ENCODE results near the gene TMEM115. TPM values are rescaled to one million over a fixed set of nuclear protein-coding genes. Genes with fewer than 3 reads are reported as not detected.

The TMEM115 gene
- total and polyA plus RNA-seq, 2 of the 13 experiments (the other 11 are each of a cell fraction or from before 2014, with no cell fraction given): 22.1 to 30.7 TPM

GRCh38 chr3:50358911-50359759 is at the start of gene TMEM115 (continued):
- no peak for TF ChIP-seq FUBP1 (CRISPR knock-in tag; IDR thresholded peaks at IDR 0.05; ENCODE audit: borderline replicate concordance)
- TF ChIP-seq MXD4 (CRISPR knock-in tag; IDR thresholded peaks at IDR 0.05): peak; percentile 79; the same call in 1 of the 2 replicates
- peak; percentile 85; the same call in 1 of the 2 replicates for TF ChIP-seq SAFB2 (CRISPR knock-in tag; IDR thresholded peaks at IDR 0.05; ENCODE audit: borderline replicate concordance, low read depth)
- no peak for TF ChIP-seq SNAPC4 (CRISPR knock-in tag; IDR thresholded peaks at IDR 0.05)
- no peak for TF ChIP-seq NONO (IDR thresholded peaks at IDR 0.05)
- peak; percentile 53; the same call in 1 of the 2 replicates for TF ChIP-seq NONO (CRISPR knock-in tag; conservative IDR thresholded peaks at IDR 0.05)
- no peak for TF ChIP-seq ZNF382 (CRISPR knock-in tag; IDR thresholded peaks at IDR 0.05; ENCODE audit: borderline replicate concordance)
- TF ChIP-seq YEATS4 (CRISPR knock-in tag; IDR thresholded peaks at IDR 0.05; ENCODE audit: borderline replicate concordance): peak; percentile 67; the same call in 1 of the 2 replicates
- peak; percentile 84 for TF ChIP-seq ERF (CRISPR knock-in tag; IDR thresholded peaks at IDR 0.05)
- no peak for TF ChIP-seq ZNF354B (CRISPR knock-in tag; IDR thresholded peaks at IDR 0.05)
- no peak for TF ChIP-seq SETDB1 (CRISPR knock-in tag; IDR thresholded peaks at IDR 0.05; ENCODE audit: borderline replicate concordance)
- TF ChIP-seq NR2C2 (CRISPR knock-in tag; IDR thresholded peaks at IDR 0.05; ENCODE audit: borderline replicate concordance): peak; percentile 94
- no peak; the same call in 1 of the 2 replicates for TF ChIP-seq ZNF33B (CRISPR knock-in tag; IDR thresholded peaks at IDR 0.05)
- peak; percentile 22; the same call in 1 of the 2 replicates for TF ChIP-seq PCBP1 (IDR thresholded peaks at IDR 0.05; ENCODE audit: borderline replicate concordance, low read depth, low read length)
- no peak for TF ChIP-seq SNAI1 (CRISPR knock-in tag; IDR thresholded peaks at IDR 0.05; ENCODE audit: borderline replicate concordance)
- peak; percentile 99 for TF ChIP-seq ZNF143 (CRISPR knock-in tag; IDR thresholded peaks at IDR 0.05)
- TF ChIP-seq IKZF4 (CRISPR knock-in tag; IDR thresholded peaks at IDR 0.05; ENCODE audit: borderline replicate concordance, low read depth, not compliant biosample characterization): peak; percentile 95
- peak; percentile 64; the same call in 1 of the 2 replicates for TF ChIP-seq ATF6 (CRISPR knock-in tag; conservative IDR thresholded peaks at IDR 0.05)
- TF ChIP-seq ZNF3 (CRISPR knock-in tag; IDR thresholded peaks at IDR 0.05): no peak
- no peak for TF ChIP-seq MAFK (conservative IDR thresholded peaks at IDR 0.05 in 1 of 2, IDR thresholded peaks at IDR 0.05 in 1 of 2; ENCODE audit: low read length in 2 of 2)

Data from HepG2 (cell line).